ENCODE results near the gene MYO16.

The MYO16 gene

DNA sequence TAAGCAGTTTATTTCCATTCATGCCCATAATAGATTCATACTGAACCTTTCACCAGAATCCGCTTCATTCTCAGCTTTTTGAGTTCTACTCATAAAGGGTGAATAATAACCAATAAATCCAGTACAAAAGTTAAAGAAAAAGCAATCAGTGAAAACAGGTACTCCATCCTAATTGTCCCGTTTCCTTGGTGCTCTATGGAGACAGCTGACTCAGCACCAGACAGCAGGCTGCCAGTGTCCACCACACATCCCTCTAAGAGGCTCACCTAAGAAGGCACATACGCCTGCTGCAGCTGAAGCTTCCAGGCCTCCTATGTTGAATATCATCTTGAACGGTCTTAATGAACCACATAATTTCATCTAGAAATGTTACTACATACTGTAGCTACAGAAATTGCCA lies 27.3 kb downstream of the MYO16 start:
- Histone ChIP-seq H3K27ac (no peak overlapping the region), H3K9me3 (no peaks in the 10 kb centered on the region), H3K4me1 (no peaks in the 10 kb centered on the region), H4K20me1 (no peaks in the 10 kb centered on the region), H3K4me3 (no peak overlapping the region), H3K9ac (no peak overlapping the region), H3K4me2 (no peak overlapping the region), H3K27me3 (no peaks in the 10 kb centered on the region), H3K36me3 (no peaks in the 10 kb centered on the region)
- TF ChIP-seq Cebpa-rat (IDR thresholded peaks at IDR 0.05): no peak

DNA sequence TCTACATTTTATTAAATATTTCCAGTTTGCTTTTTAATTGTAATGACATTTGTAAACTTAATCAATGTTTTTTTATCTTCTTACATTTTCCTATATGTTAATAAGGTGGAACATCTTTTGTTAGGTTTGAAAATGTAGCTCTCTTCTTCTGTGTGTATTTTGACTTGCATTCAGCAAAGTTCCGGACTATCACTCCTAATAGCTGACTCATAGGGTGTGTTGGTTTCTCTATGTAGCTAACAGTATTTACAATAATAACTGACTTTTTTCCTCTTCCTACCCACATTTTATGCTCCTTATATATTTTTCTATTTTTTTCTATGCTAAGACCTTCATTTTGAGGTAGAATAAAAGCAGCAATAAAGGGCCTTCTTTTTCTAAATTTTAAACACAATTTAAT lies 28.1 kb downstream of the MYO16 start:
- Histone ChIP-seq H3K4me1 (no peaks in the 10 kb centered on the region), H3K27ac (no peak overlapping the region), H3K4me3 (no peak overlapping the region), H4K20me1 (no peaks in the 10 kb centered on the region), H3K27me3 (no peaks in the 10 kb centered on the region), H3K4me2 (no peak overlapping the region), H3K36me3 (no peaks in the 10 kb centered on the region), H3K9me3 (peaks cover 2% of the 10 kb centered on the region; the same call in 1 of the 2 replicates), H3K9ac (no peak overlapping the region)
- TF ChIP-seq Cebpa-rat (IDR thresholded peaks at IDR 0.05): no peak

DNA sequence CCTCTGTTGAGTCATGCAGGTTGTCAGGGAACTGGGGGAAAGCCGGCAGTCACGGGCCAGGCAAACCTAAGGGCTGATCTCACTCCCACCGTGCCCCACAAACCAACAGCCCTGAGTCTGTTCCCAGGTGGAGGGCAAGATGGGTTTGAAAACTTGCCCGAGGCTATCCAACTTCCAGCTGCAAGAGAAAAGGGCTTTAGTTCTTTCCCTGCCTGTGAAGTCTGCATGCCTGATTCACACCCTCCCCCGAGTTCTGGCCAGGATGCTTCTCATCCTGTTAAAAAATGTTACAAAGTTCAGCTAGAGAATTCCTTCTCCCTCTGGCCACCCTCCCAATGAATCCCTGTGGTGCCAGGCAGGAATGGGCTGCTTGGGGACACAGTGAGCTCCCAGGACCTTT lies 33.1 kb downstream of the MYO16 start:
- TF ChIP-seq Cebpa-rat (IDR thresholded peaks at IDR 0.05): no peak
- H3K27me3 ChIP-seq: no peaks in the 10 kb centered on the region
- H3K4me3 ChIP-seq: no peak overlapping the region
- no peak overlapping the region for H3K9ac ChIP-seq
- H3K4me1 ChIP-seq: no peaks in the 10 kb centered on the region
- H3K36me3 ChIP-seq: no peaks in the 10 kb centered on the region
- H3K9me3 ChIP-seq: peaks cover 4% of the 10 kb centered on the region; the same call in 1 of the 2 replicates
- no peak overlapping the region for H3K27ac ChIP-seq
- no peaks in the 10 kb centered on the region for H4K20me1 ChIP-seq
- no peak overlapping the region for H3K4me2 ChIP-seq

- Histone ChIP-seq H3K27ac (no peak overlapping the region), H3K4me3 (no peak overlapping the region), H3K4me1 (no peaks in the 10 kb centered on the region), H3K4me2 (no peak overlapping the region), H4K20me1 (no peaks in the 10 kb centered on the region), H3K9me3 (peaks cover 4% of the 10 kb centered on the region; the same call in 1 of the 2 replicates), H3K27me3 (no peaks in the 10 kb centered on the region), H3K9ac (no peak overlapping the region), H3K36me3 (no peaks in the 10 kb centered on the region)
- no peak for TF ChIP-seq Cebpa-rat (IDR thresholded peaks at IDR 0.05)
Measured at GRCh38 chr13:108663710-108664109, 34.3 kb downstream of the MYO16 start.

DNA sequence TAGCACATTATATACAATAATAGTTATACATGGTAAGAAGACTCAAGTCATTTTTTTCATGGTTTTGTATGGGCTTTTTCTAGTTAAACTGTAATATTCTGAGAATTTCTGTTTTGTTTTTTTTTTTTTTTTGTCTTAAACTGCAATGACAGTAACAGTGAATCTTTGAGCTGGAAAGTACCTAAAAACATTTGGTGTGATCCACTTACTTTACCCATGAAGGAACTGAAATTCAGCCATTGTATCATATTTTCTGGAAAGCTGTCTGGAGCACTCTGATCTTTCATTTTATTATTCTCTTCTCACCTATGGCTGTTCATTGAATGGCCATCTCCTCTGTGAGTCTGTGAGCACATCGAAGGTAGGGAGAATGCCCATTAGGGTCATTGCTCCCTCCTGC lies 37.8 kb downstream of the MYO16 start:
- Histone ChIP-seq H3K4me2 (no peak overlapping the region), H4K20me1 (no peaks in the 10 kb centered on the region), H3K4me3 (no peak overlapping the region), H3K27me3 (no peaks in the 10 kb centered on the region), H3K4me1 (no peaks in the 10 kb centered on the region), H3K27ac (no peak overlapping the region), H3K36me3 (no peaks in the 10 kb centered on the region), H3K9ac (no peak overlapping the region), H3K9me3 (peaks cover 4% of the 10 kb centered on the region; the same call in 1 of the 2 replicates)
- TF ChIP-seq Cebpa-rat (IDR thresholded peaks at IDR 0.05): no peak

GRCh38 chr13:108669381-108669780 lies 40.0 kb downstream of the MYO16 start:
- Histone ChIP-seq H3K36me3 (no peaks in the 10 kb centered on the region), H3K9me3 (no peaks in the 10 kb centered on the region), H3K27ac (no peak overlapping the region), H3K4me2 (no peak overlapping the region), H3K27me3 (no peaks in the 10 kb centered on the region), H3K4me3 (no peak overlapping the region), H4K20me1 (no peaks in the 10 kb centered on the region), H3K4me1 (no peaks in the 10 kb centered on the region), H3K9ac (no peak overlapping the region)
- no peak for TF ChIP-seq Cebpa-rat (IDR thresholded peaks at IDR 0.05)

DNA sequence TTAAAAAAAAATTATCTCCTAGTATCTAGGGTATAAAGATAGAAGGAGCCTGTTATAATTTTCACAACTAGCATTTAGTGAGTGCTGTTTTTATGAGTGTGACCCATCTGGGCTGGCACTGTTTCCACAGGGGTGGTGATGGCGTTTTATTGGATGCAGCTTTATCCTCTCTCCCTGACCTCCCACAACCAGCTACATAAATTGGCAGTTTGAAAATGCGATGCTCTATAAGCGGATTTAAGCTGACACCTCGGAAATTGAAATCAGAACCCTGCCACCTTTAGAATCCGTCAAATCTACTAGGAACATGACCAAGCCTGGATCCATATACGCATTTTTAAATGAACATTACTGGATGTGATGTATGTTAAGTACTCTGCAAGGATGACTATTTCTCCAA lies 44.9 kb downstream of the MYO16 start:
- Histone ChIP-seq H3K4me1 (no peaks in the 10 kb centered on the region), H3K36me3 (no peaks in the 10 kb centered on the region), H3K27ac (no peak overlapping the region), H3K4me2 (no peak overlapping the region), H3K4me3 (no peak overlapping the region), H4K20me1 (no peaks in the 10 kb centered on the region), H3K27me3 (no peaks in the 10 kb centered on the region), H3K9ac (no peak overlapping the region), H3K9me3 (no peaks in the 10 kb centered on the region)
- no peak for TF ChIP-seq Cebpa-rat (IDR thresholded peaks at IDR 0.05)

DNA sequence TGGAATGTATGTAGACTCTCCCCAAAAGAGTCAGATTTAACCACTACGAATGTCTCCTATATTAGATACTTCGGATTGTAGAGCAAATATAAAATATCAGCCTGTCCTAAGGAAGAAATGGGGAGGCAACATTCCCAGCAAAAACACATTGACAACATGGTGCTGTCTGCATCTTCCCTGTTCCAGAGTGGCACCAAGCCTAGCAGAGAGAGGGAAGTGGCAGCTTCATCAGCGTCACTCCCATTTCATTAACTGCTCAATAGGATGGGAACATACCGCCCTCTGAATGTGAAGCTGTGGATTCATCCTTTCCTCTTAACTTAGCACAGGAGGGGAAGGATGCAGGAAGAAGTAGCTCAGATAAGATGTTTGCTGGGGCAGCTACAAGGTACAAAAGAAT lies 45.4 kb downstream of the MYO16 start:
- Histone ChIP-seq H3K4me1 (no peaks in the 10 kb centered on the region), H3K4me3 (no peak overlapping the region)
- TF ChIP-seq Cebpa-rat (IDR thresholded peaks at IDR 0.05): no peak

DNA sequence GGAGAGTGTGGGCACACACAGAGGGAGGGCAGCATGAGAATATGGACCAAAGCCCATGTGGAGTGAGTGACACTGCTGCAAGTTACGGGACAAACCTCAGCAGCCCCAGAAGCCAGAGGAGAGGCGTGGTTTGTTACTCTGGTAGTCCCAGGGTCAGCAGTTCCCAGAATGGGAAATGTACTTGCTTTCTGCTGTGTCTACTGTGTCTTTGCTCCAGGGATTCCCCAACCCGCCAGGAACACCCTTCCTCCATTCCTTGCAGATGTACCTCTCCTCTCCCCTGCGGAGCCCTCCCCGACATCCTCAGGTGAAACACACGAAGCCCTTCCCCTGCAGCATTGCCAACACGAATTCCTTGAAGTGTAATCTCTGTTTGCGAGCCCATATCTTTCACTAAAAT lies 47.2 kb downstream of the MYO16 start:
- Histone ChIP-seq H3K4me2 (no peak overlapping the region), H3K4me1 (no peaks in the 10 kb centered on the region), H4K20me1 (no peaks in the 10 kb centered on the region), H3K9ac (no peak overlapping the region), H3K36me3 (no peaks in the 10 kb centered on the region), H3K27me3 (no peaks in the 10 kb centered on the region), H3K4me3 (no peak overlapping the region), H3K27ac (no peak overlapping the region), H3K9me3 (no peaks in the 10 kb centered on the region)
- TF ChIP-seq Cebpa-rat (IDR thresholded peaks at IDR 0.05): no peak

More for the DNA sequence above, 45.4 kb downstream of the MYO16 start:
- Histone ChIP-seq H3K27ac (no peak overlapping the region), H3K27me3 (no peaks in the 10 kb centered on the region), H3K9me3 (no peaks in the 10 kb centered on the region), H3K9ac (no peak overlapping the region), H4K20me1 (no peaks in the 10 kb centered on the region), H3K4me2 (no peak overlapping the region), H3K36me3 (no peaks in the 10 kb centered on the region)

DNA sequence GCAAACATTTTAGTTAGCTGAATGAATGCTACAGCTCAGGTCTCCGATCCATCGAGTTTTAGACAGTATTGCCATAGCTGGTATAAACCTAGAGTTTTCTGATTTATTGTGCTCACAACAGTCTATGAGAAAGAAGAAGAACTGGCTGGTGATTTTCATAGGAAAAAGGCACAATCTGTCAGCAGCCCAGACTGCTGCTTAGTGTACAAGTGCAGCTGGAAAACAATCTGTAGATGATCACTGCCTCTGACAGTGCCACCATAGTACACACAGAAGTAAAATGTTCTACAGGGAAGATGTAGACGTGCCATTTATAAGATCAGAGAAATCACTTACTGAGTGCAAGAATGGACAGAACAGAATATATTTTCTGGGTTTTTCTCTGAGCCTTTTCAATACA lies 48.4 kb downstream of the MYO16 start:
- no peaks in the 10 kb centered on the region for H3K4me1 ChIP-seq

DNA sequence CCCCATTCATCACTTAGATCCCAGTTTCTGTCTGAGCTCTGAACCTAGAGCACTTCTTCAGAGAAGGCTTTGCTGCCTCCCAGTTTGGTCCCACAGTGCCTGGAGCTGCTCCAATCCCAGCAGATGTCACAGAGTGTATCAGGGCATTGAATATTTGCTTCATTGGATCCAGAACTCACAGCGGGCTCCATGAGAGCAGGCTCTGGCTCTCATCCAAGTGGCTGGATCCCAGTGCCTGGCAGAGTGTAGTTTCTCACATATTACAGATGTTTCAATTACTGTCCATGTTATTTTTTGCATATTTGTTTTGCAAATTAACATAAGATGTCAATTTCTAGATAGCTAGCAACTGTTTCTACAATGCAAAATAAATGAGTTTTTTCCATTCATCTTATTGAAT lies 50.6 kb downstream of the MYO16 start:
- Histone ChIP-seq H3K27me3 (no peaks in the 10 kb centered on the region), H3K9ac (no peak overlapping the region), H3K27ac (no peak overlapping the region), H4K20me1 (no peaks in the 10 kb centered on the region), H3K4me2 (no peak overlapping the region), H3K36me3 (no peaks in the 10 kb centered on the region), H3K4me3 (no peak overlapping the region), H3K9me3 (no peaks in the 10 kb centered on the region), H3K4me1 (no peaks in the 10 kb centered on the region)
- no peak for TF ChIP-seq Cebpa-rat (IDR thresholded peaks at IDR 0.05)

More for the DNA sequence above, 48.4 kb downstream of the MYO16 start:
- H3K4me2 ChIP-seq: no peak overlapping the region
- no peak overlapping the region for H3K4me3 ChIP-seq
- no peak overlapping the region for H3K27ac ChIP-seq
- H3K27me3 ChIP-seq: no peaks in the 10 kb centered on the region
- H4K20me1 ChIP-seq: no peaks in the 10 kb centered on the region
- TF ChIP-seq Cebpa-rat (IDR thresholded peaks at IDR 0.05): no peak
- H3K9me3 ChIP-seq: no peaks in the 10 kb centered on the region
- no peak overlapping the region for H3K9ac ChIP-seq
- no peaks in the 10 kb centered on the region for H3K36me3 ChIP-seq
